B cell (primary cell): Measurements from ENCODE around the gene CEACAM21.

Experiments
- EZH2 ChIP-seq: IDR thresholded peaks from 2 replicates; pipeline ENCODE4 v1.6.1; 2012; ENCODE audit warnings: borderline replicate concordance, low read depth, mild to moderate bottlenecking, moderate library complexity, low read length; ENCODE audit not compliant: insufficient read depth, poor library complexity, severe bottlenecking
- TF ChIP-seq, protein P1 (sequence below): fragments of 200-600 bp; IDR thresholded peaks from one replicate; pipeline ENCODE4 v1.8.0; 2022; ENCODE audit warnings: antibody characterized with exemption, mild to moderate bottlenecking

DNA sequence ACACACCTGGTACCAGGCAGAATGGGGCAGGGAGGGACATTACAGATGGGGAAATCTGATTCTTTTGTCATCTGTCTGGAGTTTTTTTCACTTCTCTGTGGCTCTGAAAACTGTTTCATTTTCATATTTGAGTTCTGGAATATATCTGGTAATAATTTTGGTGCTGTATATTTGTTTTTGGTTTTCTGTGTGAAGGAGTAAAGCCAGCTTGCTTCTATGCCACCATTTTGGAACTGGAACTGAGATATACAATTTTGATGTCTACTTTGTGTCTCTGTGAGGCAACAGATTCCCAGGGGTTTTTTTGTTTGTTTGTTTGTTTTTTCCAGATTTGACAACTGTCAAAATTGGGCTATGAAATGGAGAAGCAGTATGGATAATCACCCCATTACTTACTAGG, 34.8 kb downstream of the CEACAM21 start:
- TF ChIP-seq, protein P1, sequence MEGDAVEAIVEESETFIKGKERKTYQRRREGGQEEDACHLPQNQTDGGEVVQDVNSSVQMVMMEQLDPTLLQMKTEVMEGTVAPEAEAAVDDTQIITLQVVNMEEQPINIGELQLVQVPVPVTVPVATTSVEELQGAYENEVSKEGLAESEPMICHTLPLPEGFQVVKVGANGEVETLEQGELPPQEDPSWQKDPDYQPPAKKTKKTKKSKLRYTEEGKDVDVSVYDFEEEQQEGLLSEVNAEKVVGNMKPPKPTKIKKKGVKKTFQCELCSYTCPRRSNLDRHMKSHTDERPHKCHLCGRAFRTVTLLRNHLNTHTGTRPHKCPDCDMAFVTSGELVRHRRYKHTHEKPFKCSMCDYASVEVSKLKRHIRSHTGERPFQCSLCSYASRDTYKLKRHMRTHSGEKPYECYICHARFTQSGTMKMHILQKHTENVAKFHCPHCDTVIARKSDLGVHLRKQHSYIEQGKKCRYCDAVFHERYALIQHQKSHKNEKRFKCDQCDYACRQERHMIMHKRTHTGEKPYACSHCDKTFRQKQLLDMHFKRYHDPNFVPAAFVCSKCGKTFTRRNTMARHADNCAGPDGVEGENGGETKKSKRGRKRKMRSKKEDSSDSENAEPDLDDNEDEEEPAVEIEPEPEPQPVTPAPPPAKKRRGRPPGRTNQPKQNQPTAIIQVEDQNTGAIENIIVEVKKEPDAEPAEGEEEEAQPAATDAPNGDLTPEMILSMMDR: no peak
- TF ChIP-seq EZH2: no peak
